ENCODE data around the gene WDR37.
"Not testable (repeated sequence)": the region's sequence is repeated elsewhere in the genome, so short reads cannot be mapped to it uniquely, and the experiment has no call there.

Gene WDR37

GRCh38 chr10:1043532-1043995 is 12.6 kb upstream of the WDR37 start:
- DNase-seq (ENCODE audit: low read depth): no peak

GRCh38 chr10:1044146-1044545 is 12.0 kb upstream of the WDR37 start:
- no peak for DNase-seq (ENCODE audit: low read depth)

GRCh38 chr10:1044964-1045363 is 11.2 kb upstream of the WDR37 start:
- DNase-seq (ENCODE audit: low read depth): no peak

GRCh38 chr10:1045415-1045814 is 10.8 kb upstream of the WDR37 start:
- no peak for DNase-seq (ENCODE audit: low read depth)

DNA sequence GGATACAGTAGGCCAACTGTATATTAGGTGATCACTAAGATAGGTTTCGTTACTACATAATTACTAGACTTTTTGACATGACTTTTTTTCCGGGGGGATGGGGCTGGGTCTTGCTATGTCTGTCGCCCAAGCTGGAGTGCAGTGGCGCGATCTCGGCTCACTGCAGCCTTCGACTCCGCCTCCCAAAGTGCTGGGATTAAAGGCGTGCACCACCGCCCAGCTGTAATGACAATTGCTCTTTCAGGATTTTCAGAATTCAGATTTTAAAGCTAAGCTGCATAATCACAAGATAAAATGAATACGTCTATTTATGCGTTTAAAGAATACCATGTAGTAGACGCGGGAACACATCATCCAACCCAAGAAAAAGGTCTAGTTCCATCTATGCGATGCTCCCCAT is 8.2 kb upstream of the WDR37 start:
- no peak for DNase-seq (ENCODE audit: low read depth)

- DNase-seq (ENCODE audit: low read depth): no peak
Observed at GRCh38 chr10:1048349-1048731, 7.8 kb upstream of the WDR37 start.

- DNase-seq (ENCODE audit: low read depth): peak; percentile 86
Observed at GRCh38 chr10:1048732-1049424, 7.3 kb upstream of the WDR37 start, which contains the start of gene IDI1. TSS of gene IDI1 (minus strand) at chr10:1049119. CDS start at chr10:1049003, 116 bp downstream.

DNA sequence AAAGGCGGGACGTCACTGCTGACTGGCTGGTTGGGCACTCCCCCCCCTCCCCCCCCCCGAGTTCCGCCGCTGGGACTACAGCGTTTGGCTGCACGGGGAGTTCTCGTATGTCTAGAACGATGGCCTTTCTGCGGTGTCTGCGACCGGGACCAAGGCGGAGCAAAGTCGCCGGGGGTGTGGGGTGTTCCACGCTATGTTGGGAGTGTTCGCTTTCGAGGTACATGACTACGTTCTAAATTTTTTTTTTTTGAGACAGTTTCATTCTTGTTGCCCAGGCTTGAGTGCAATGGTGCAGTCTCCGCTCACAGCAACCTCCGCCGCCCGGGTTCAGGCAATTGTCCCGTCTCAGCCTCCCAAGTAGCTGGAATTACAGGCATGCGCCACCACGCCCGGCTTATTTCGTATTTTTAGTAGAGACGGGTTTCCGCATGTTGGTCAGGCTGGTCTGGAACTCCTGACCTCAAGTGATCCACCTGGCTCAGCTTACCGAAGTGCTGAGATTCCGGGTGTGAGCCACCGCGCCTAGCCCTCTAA is 6.7 kb upstream of the WDR37 start:
- no peak for DNase-seq (ENCODE audit: low read depth)

DNA sequence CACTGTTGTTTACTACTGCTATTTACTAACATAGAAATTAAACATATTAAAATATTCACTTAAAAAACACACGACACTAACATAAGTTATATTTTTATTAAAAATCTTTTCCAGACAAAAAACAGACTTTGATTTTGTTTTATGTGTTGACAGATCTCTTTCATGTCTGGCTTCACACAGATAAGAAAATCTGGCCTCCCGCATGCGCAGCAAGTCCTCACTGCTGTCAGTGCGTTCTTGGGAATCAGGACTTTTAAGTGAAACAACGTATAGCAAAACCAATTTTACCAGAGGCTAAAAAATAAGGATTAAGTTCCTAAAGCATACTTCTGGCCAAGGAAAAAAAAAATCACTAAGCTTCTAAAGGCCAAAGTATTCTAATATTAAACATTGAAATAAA is 6.0 kb upstream of the WDR37 start:
- no peak for DNase-seq (ENCODE audit: low read depth)

- no peak for DNase-seq (ENCODE audit: low read depth)
Observed at GRCh38 chr10:1050554-1050953, 5.6 kb upstream of the WDR37 start.

DNA sequence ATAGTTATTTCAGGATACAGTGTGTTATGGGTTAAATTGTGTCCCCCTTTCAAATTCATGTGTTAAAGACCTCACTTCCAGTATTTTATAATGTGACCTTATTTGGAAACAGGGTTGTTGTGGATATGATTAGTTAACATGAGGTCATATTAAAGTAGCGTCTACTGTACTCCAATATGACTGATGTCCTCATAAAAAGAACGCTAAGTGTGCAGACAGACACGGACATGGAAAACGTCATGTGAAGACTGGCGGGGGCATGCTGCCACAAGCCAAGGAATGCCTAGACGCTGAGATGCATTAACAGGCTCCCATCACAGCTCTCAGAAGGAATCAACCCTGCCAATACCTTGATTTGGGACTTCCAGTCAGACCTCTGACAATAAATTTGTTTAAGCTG is 1.5 kb upstream of the WDR37 start:
- DNase-seq (ENCODE audit: low read depth): no peak

- DNase-seq (ENCODE audit: low read depth): no peak
Observed at GRCh38 chr10:1057106-1057657, 997 bp downstream of the WDR37 start.

GRCh38 chr10:1058017-1058416 is 1.8 kb downstream of the WDR37 start:
- no peak for DNase-seq (ENCODE audit: low read depth)

GRCh38 chr10:1059902-1060301 is 3.7 kb downstream of the WDR37 start:
- no peak for DNase-seq (ENCODE audit: low read depth)

- no peak for DNase-seq (ENCODE audit: low read depth)
Observed at GRCh38 chr10:1061930-1062774, 6.0 kb downstream of the WDR37 start.

DNA sequence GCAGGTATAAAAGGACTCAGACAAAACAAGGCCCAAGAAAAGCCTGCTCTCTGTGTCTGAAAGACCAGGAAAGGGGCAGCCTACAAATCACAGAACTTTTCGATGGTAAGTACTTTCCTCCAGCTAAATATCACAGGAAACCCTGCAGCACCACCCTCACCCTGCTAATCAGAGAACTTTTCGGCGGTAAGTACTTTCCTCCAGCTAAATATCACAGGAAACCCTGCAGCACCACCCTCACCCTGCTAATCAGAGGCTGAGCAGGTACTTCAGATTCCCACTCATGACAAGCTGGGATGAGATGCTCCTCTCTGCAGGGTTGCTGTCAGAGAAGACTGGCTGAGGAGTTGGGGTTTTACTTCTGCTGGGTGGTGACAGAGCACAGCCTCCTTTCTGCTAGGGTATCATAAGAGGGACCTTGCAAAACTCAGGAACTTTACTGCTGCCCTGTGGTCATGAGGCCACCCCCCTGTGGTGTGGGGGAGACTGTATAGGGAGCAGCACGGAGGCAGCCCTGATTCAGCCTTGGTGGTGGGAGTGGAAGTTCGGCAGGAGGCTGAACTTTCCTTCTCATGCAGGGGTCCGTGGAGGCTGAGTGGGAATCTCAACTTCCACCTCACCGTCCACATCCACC is 7.2 kb downstream of the WDR37 start:
- no peak for DNase-seq (ENCODE audit: low read depth)

GRCh38 chr10:1064964-1065247 is 8.7 kb downstream of the WDR37 start:
- no peak for DNase-seq (ENCODE audit: low read depth)

DNA sequence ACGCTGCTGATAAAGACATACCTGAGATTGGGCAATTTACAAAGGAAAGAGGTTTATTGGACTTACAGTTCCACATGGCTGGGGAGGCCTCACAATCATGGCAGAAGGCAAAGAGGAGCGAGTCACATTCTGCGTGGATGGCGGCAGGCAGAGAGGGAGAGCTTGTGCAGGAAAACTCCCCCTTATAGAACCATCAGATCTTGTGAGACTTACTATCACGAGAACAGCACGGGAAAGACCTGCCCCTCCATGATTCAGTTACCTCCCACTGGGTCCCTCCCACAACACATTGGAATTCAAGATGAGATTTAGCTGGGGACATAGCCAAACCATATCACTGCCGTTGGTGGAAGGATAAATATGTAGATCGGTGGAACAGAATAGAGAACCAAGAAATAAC is 10.5 kb downstream of the WDR37 start:
- not testable (repeated sequence) for DNase-seq (ENCODE audit: low read depth)

GRCh38 chr10:1068380-1069361 is 12.5 kb downstream of the WDR37 start:
- no peak for DNase-seq (ENCODE audit: low read depth)

DNA sequence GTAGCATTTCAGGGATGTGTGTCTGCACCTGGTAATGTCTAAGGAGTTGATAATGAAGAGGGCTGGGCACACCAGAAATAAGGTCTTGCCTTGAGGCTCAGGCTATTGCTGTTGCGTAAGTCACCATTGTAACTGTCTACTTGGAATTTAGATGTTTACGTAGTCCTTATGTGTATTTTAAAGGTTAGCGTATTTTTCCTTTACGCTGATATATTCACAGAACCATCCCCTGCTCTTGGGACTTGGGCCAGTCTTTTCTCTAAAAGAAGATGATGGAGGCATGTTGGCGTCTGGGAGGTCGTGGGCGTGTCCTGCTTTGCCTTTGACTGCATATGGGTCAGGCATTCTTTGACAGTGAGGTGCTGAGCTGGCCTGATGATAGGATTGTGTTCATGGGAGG is 14.7 kb downstream of the WDR37 start:
- DNase-seq (ENCODE audit: low read depth): no peak

DNA sequence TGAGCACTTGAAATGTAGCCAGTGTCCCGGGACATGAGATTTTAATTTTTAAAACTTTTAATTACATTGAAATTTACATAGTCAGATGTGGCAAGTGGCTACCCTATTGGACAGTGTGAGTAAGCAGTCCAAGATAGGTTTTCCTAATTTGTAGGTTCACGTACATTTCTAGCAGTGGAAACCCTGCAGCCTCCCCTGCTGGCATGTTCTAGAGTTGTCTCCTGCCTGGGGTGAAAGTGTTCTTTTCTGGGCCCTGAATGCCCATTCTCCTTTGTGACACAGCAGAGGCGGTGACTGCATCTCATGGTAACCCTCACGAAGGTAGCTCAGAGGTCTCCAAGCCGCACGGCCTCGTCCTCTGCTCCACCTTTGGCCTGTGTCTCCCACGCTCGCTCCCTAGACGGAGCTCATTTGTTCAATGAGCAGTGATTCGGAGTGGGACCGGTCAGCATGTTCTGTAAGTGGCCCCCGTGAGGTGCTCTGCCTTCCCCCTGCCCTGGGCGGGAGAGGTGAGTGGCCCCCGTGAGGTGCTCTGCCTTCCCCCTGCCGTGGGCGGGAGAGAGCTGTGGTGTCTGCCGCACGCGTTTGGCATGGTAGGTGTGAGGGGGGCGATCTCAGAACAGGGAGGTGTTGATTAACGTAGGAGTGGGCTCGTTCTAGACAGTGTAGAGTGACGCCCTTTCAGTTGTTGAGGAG is 18.0 kb downstream of the WDR37 start:
- DNase-seq (ENCODE audit: low read depth): no peak
